Measurements from ENCODE around the gene SRPK2. TPM values are rescaled to one million over a fixed set of nuclear protein-coding genes. Genes with fewer than 3 reads are reported as not detected.

The SRPK2 gene
- total and polyA plus RNA-seq, 2 of the 13 experiments (the other 11 are each of a cell fraction or from before 2014, with no cell fraction given), result 10.1 to 22.3 TPM

DNA sequence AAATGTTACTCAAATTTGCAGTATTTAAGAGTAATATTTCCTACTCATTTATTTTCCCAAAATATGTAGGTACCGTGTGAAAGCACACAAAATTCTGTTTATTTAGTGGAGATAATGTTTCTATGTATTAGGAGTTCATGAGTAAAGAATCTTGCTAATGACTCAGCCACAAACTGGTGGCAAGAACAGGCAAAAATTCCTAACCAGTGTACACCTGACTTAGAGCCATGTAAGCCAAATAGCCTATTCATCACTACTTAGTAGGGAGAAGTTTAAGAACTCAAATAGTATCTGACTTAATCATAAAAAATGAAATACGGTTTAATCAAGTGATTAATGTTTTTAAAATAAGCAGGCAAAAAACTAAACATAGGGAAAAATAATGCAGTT, 169.0 kb downstream of the SRPK2 start (continued):
- TF ChIP-seq ZBTB40 (IDR thresholded peaks at IDR 0.05), result no peak
- no peak for TF ChIP-seq ZBTB40 (CRISPR knock-in tag; IDR thresholded peaks at IDR 0.05)
- TF ChIP-seq, protein P1, sequence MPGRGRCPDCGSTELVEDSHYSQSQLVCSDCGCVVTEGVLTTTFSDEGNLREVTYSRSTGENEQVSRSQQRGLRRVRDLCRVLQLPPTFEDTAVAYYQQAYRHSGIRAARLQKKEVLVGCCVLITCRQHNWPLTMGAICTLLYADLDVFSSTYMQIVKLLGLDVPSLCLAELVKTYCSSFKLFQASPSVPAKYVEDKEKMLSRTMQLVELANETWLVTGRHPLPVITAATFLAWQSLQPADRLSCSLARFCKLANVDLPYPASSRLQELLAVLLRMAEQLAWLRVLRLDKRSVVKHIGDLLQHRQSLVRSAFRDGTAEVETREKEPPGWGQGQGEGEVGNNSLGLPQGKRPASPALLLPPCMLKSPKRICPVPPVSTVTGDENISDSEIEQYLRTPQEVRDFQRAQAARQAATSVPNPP (CRISPR knock-in tag; IDR thresholded peaks at IDR 0.05), result no peak
- TF ChIP-seq KDM1A (CRISPR knock-in tag; IDR thresholded peaks at IDR 0.05), result no peak
- TF ChIP-seq ZNF567 (CRISPR knock-in tag; IDR thresholded peaks at IDR 0.05; ENCODE audit: borderline replicate concordance), result no peak

Measured in HepG2 (cell line).